OCI-LY7 (cell line): Measurements from ENCODE around the gene KLHL24.
"Not testable (repeated sequence)": the region's sequence is repeated elsewhere in the genome, so short reads cannot be mapped to it uniquely, and the experiment has no call there.

Experiments used
- EZH2phosphoT487 ChIP-seq: fragments of 200-600 bp; sonication (generic); IDR thresholded peaks from 2 replicates; pipeline ENCODE4 v1.6.1; 2018; ENCODE audit warnings: low read depth, borderline replicate concordance, mild to moderate bottlenecking, mixed run types, antibody characterized with exemption, low read length, moderate library complexity, mixed read lengths
- TF ChIP-seq, protein P1 (sequence below): fragments of 200-600 bp; sonication (generic); conservative IDR thresholded peaks from 2 replicates; pipeline ENCODE4 v1.5.1; 2014; ENCODE audit warnings: mild to moderate bottlenecking, antibody characterized with exemption, low read length, moderate library complexity, mixed read lengths

DNA sequence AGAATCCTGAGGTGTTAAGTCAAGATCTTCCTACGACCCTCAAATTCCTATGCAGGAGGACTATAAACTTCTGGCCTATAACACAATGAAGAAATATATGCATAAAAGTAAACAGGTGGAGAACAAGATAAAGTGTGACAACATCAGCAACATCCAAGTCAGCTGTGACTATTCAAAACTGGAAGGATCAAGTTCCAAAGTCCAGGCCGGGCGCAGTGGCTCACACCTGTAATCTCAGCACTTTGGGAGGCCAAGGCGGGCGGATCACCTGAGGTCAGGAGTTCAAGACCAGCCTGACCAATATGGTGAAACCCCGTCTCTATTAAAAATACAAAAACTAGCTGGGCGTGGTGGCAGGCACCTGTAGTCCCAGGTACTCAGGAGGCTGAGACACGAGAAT is 2.7 kb upstream of the KLHL24 start:
- TF ChIP-seq, protein P1, sequence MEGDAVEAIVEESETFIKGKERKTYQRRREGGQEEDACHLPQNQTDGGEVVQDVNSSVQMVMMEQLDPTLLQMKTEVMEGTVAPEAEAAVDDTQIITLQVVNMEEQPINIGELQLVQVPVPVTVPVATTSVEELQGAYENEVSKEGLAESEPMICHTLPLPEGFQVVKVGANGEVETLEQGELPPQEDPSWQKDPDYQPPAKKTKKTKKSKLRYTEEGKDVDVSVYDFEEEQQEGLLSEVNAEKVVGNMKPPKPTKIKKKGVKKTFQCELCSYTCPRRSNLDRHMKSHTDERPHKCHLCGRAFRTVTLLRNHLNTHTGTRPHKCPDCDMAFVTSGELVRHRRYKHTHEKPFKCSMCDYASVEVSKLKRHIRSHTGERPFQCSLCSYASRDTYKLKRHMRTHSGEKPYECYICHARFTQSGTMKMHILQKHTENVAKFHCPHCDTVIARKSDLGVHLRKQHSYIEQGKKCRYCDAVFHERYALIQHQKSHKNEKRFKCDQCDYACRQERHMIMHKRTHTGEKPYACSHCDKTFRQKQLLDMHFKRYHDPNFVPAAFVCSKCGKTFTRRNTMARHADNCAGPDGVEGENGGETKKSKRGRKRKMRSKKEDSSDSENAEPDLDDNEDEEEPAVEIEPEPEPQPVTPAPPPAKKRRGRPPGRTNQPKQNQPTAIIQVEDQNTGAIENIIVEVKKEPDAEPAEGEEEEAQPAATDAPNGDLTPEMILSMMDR = not testable (repeated sequence)
- not testable (repeated sequence) for TF ChIP-seq EZH2phosphoT487
